Chondrocyte (in vitro differentiated cells): ENCODE results near the gene TBC1D32. TPM values are rescaled to one million over a fixed set of nuclear protein-coding genes. Genes with fewer than 3 reads are reported as not detected.
"Not testable (repeated sequence)": the region's sequence is repeated elsewhere in the genome, so short reads cannot be mapped to it uniquely, and the experiment has no call there.

Experiments used
- DNase-seq: peaks from one replicate; pipeline ENCODE4 v3.0.0; 2021; ENCODE audit warnings: mixed read lengths, low spot score
- H3K27ac Mint-ChIP-seq: one replicate; pipeline ENCODE4 v1.8.0; 2021; ENCODE audit warnings: mild to moderate bottlenecking, moderate library complexity, mixed read lengths; ENCODE audit not compliant: unreplicated experiment
- H3K27me3 Mint-ChIP-seq: 2 replicates; pipeline ENCODE4 v1.8.0; 2021; ENCODE audit warnings: low read depth, mixed read lengths
- H3K36me3 Mint-ChIP-seq: 2 replicates; pipeline ENCODE4 v1.8.0; 2021; ENCODE audit warnings: low read depth, mixed read lengths
- H3K4me1 Mint-ChIP-seq: 2 replicates; pipeline ENCODE4 v1.8.0; 2021; ENCODE audit warnings: low read depth, mild to moderate bottlenecking, mixed read lengths
- H3K4me3 Mint-ChIP-seq: one replicate; pipeline ENCODE4 v1.8.0; 2021; ENCODE audit warnings: mild to moderate bottlenecking, moderate library complexity, mixed read lengths; ENCODE audit not compliant: unreplicated experiment
- H3K9me3 Mint-ChIP-seq: 2 replicates; pipeline ENCODE4 v1.8.0; 2021; ENCODE audit warnings: low read depth, mixed read lengths
- total RNA-seq: library from RNA; stranded (reverse); gene quantifications from 3 replicates; pipeline ENCODE4 v1.2.1, GENCODE V29; 2021
- TF ChIP-seq, protein P1 (sequence below): fragments of 200-600 bp; sonication (generic); IDR thresholded peaks from 2 replicates; pipeline ENCODE4 v1.5.0; 2021; ENCODE audit warnings: antibody characterized with exemption, mild to moderate bottlenecking, moderate library complexity

The TBC1D32 gene
- total RNA-seq, 1 donor from 2014 or later, result 8.9 TPM

DNA sequence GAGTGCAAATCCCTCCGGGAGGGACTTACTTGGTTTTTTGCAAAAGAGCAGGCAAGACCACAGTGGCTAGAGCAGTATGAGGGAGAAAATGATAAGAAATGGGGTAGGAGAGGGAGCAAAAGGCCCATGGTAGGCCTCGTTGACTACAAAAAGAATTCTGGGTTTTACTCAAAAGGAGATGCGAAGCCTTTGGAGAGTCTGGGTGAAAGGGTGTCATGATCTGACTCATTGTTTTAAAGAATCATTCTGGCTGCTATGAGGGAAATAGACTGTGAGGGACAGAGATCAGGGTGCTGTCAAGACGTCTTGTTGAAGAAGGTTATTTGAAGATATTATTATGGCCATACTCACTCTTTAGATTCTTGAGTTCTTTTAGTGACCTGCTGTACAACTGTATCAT is 13.0 kb downstream of the TBC1D32 start:
- Mint-ChIP-seq H3K36me3 (peaks cover 11% of the 10 kb centered on the region), H3K27me3 (no peaks in the 10 kb centered on the region), H3K9me3 (peaks cover 4% of the 10 kb centered on the region), H3K4me1 (peaks cover 3% of the 10 kb centered on the region), H3K27ac (no peak overlapping the region), H3K4me3 (no peak overlapping the region)
- TF ChIP-seq, protein P1, sequence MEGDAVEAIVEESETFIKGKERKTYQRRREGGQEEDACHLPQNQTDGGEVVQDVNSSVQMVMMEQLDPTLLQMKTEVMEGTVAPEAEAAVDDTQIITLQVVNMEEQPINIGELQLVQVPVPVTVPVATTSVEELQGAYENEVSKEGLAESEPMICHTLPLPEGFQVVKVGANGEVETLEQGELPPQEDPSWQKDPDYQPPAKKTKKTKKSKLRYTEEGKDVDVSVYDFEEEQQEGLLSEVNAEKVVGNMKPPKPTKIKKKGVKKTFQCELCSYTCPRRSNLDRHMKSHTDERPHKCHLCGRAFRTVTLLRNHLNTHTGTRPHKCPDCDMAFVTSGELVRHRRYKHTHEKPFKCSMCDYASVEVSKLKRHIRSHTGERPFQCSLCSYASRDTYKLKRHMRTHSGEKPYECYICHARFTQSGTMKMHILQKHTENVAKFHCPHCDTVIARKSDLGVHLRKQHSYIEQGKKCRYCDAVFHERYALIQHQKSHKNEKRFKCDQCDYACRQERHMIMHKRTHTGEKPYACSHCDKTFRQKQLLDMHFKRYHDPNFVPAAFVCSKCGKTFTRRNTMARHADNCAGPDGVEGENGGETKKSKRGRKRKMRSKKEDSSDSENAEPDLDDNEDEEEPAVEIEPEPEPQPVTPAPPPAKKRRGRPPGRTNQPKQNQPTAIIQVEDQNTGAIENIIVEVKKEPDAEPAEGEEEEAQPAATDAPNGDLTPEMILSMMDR, result no peak
- no peak for DNase-seq

DNA sequence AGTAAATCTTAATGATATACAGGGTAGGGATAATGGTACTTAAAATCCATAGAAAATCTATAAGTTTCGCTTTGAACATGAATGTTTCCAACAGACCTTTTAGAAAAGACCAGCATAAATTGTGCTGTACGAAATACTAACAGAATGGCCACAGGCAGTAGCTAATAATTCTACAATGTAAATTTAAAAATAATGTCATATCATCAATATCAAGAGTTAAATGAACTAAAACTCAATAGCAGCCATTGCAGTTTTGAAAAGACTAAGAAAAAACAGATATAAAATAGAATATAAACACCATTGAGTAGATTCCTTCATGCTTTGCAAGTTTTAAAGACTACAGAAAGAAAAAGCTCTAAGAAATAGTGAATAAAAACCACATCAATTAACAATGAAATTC is 14.7 kb downstream of the TBC1D32 start:
- peaks cover 12% of the 10 kb centered on the region for H3K36me3 Mint-ChIP-seq
- H3K27ac Mint-ChIP-seq, result no peak overlapping the region
- TF ChIP-seq, protein P1, result no peak
- DNase-seq, result no peak
- no peaks in the 10 kb centered on the region for H3K9me3 Mint-ChIP-seq
- peaks cover 3% of the 10 kb centered on the region for H3K4me1 Mint-ChIP-seq
- no peak overlapping the region for H3K4me3 Mint-ChIP-seq
- no peaks in the 10 kb centered on the region for H3K27me3 Mint-ChIP-seq

DNA sequence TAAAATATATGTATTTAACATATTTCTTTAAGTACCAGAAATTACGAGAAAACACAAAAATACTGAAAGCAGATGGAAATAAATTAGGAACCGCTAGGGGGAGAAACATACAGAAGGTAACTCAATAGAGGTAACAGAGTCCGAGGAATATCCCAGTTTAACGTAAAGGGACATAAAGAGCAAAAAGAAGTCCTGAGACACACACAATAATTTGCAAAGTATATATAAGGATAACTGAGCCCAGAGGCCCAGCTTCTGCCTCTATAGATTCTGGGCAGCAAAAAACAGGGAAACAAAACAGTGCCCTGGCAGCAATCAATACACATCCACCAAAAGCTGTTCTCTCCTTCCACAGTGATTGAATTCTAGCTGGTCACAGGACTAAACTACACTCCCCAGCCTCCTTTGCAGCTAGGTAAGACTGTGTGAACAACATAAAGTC is 15.1 kb downstream of the TBC1D32 start:
- Mint-ChIP-seq H3K4me1 (peaks cover 3% of the 10 kb centered on the region), H3K27ac (no peak overlapping the region)

DNA sequence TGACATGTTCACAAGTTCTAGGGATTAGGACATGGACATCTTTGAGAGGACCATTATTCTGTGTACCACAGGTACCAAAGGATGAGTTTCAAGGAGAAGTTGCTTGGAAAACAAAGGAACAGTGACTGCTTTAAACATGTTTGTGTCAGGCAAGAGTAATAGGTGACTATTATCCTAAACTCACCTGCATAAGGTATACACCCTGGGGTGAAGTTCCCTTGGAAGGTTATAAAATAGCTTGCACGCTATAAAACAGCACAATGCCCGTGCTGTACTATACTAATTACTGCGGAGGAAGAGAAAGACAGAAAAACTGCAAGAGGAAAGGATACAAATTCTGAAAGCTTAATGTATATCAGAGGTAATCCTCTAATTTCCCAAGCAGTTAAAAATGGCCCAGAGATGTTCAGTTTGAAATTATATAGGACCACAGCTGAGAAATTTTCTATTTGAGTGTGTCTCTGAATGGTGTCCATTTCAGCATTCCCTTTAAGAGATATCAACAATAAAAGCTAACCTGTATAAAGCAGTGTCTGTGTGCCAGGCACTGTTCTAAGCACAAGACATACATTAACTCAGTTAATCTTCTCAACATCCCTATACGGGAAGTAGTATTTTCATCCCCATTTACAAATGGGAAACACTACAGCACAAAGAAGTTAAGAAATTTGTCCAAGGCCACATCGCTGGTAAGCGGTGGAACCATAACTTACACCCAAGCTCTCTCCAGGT is 19.7 kb downstream of the TBC1D32 start:
- Mint-ChIP-seq H3K4me3 (no peak overlapping the region), H3K27me3 (no peaks in the 10 kb centered on the region), H3K4me1 (peaks cover 17% of the 10 kb centered on the region), H3K27ac (no peak overlapping the region), H3K9me3 (peaks cover 3% of the 10 kb centered on the region), H3K36me3 (peaks cover 9% of the 10 kb centered on the region)
- no peak for DNase-seq
- TF ChIP-seq, protein P1, result no peak

More for the DNA sequence above, 15.1 kb downstream of the TBC1D32 start:
- DNase-seq, result no peak
- Mint-ChIP-seq H3K9me3 (no peaks in the 10 kb centered on the region), H3K36me3 (peaks cover 12% of the 10 kb centered on the region), H3K4me3 (no peak overlapping the region), H3K27me3 (no peaks in the 10 kb centered on the region)
- TF ChIP-seq, protein P1, result peak; percentile 85

DNA sequence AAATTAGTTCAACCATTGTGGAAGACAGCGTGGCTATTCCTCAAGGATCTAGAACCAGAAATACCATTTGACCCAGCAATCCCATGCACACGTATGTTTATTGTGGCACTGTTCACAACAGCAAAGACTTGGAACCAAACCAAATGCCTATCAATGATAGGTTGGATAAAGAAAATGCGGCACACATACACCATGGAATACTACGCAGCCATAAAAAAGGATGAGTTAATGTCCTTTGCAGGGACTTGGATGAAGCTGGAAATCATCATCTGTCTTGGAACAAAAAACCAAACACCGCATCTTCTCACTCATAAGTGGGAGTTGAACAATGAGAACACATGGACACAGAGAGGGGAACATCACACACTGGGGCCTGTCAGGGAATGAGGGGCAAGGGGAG is 22.5 kb downstream of the TBC1D32 start:
- peak overlapping the region; percentile 12 for H3K27ac Mint-ChIP-seq
- H3K36me3 Mint-ChIP-seq, H3K27me3 Mint-ChIP-seq, H3K4me3 Mint-ChIP-seq, DNase-seq, H3K9me3 Mint-ChIP-seq: not testable (repeated sequence)
- peaks cover 15% of the 10 kb centered on the region for H3K4me1 Mint-ChIP-seq

DNA sequence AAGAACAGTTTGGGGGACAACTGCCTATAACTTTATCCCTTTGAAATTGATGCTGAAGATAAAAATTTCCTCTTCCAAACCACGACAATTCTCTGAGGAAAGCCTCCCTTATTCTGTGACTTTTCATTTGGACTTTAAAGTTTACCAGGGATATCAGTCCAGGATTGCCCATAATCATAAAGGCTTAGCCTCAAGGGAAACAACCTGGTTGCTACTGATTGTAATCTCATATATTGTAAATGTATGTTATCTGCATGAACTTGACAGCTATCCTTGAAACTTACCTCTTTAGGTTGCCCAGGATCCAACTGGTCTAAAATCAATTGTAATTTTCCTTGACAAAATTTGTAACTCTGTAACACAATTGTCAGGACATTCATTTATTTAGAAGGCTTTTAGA is 23.8 kb downstream of the TBC1D32 start:
- Mint-ChIP-seq H3K27ac (peak overlapping the region; percentile 80), H3K4me3 (no peak overlapping the region), H3K4me1 (peaks cover 15% of the 10 kb centered on the region), H3K36me3 (peaks cover 4% of the 10 kb centered on the region), H3K9me3 (peaks cover 3% of the 10 kb centered on the region), H3K27me3 (no peaks in the 10 kb centered on the region)
- no peak for DNase-seq
- TF ChIP-seq, protein P1, result no peak
